Stimulated activated CD8-positive, alpha-beta memory T cell treated with anti-CD3 and anti-CD28 coated beads, Interleukin-7, amount 100 ng/mL, for 1 hour (primary cell): Measurements from ENCODE around the gene ACOT2.
A peak's percentile ranks its signal among the peaks of the same experiment; 100 is the strongest.
"Not testable (repeated sequence)": the region's sequence is repeated elsewhere in the genome, so short reads cannot be mapped to it uniquely, and the experiment has no call there.

Source experiments
- DNase-seq, 2 donors: peaks; one replicate each; pipeline ENCODE4 v3.0.0-alpha.2; 2020; ENCODE audit warnings: low read depth in 2 of 2

The ACOT2 gene

GRCh38 chr14:73567951-73568885 is 795 bp upstream of the ACOT2 start:
- DNase-seq = no peak

- not testable (repeated sequence) for DNase-seq
Measured at GRCh38 chr14:73568886-73569184, 178 bp upstream of the ACOT2 start.

GRCh38 chr14:73570913-73571312 is 1.9 kb downstream of the ACOT2 start:
- peak; percentile 31 to 45 for DNase-seq

GRCh38 chr14:73573034-73573433 is 4.0 kb downstream of the ACOT2 start:
- DNase-seq = not testable (repeated sequence)

- not testable (repeated sequence) for DNase-seq
Measured at GRCh38 chr14:73573740-73574139, 4.7 kb downstream of the ACOT2 start.

GRCh38 chr14:73574251-73574650 is 5.2 kb downstream of the ACOT2 start:
- DNase-seq = not testable (repeated sequence)

GRCh38 chr14:73576391-73576790 is 7.4 kb downstream of the ACOT2 start:
- no peak for DNase-seq

- not testable (repeated sequence) for DNase-seq
Measured at GRCh38 chr14:73577214-73577613, 8.2 kb downstream of the ACOT2 start.

GRCh38 chr14:73582102-73582979 is 13.3 kb downstream of the ACOT2 start:
- DNase-seq = not testable (repeated sequence)

GRCh38 chr14:73588695-73589094 is 19.7 kb downstream of the ACOT2 start:
- no peak for DNase-seq

- DNase-seq = no peak
Measured at GRCh38 chr14:73589116-73589515, 20.1 kb downstream of the ACOT2 start.

GRCh38 chr14:73590673-73591004 is 21.6 kb downstream of the ACOT2 start:
- not testable (repeated sequence) for DNase-seq

GRCh38 chr14:73591690-73592449 is 22.9 kb downstream of the ACOT2 start, which contains the start of gene ACOT4:
Gene ACOT4 (plus strand): TSS chr14:73591873. CDS start chr14:73591960, 87 bp downstream.
- DNase-seq = peak; percentile 8 to 17

GRCh38 chr14:73594491-73594890 is 25.5 kb downstream of the ACOT2 start:
- no peak for DNase-seq

- no peak for DNase-seq
Measured at GRCh38 chr14:73599499-73599898, 30.5 kb downstream of the ACOT2 start.

GRCh38 chr14:73602994-73603393 is 34.0 kb downstream of the ACOT2 start:
- DNase-seq = no peak

- no peak for DNase-seq
Measured at GRCh38 chr14:73606271-73606670, 37.3 kb downstream of the ACOT2 start.

- no peak for DNase-seq
Measured at GRCh38 chr14:73607241-73607640, 38.2 kb downstream of the ACOT2 start.

GRCh38 chr14:73610687-73611086 is 41.7 kb downstream of the ACOT2 start:
- no peak for DNase-seq

GRCh38 chr14:73612339-73613045 is 43.5 kb downstream of the ACOT2 start, which contains the start of gene ACOT6:
Gene ACOT6 (plus strand): TSS chr14:73612517. CDS start chr14:73612572, 55 bp downstream.
- peak; percentile 27 to 29 for DNase-seq

- no peak for DNase-seq
Measured at GRCh38 chr14:73613046-73613383, 44.0 kb downstream of the ACOT2 start.
